Epithelial cell of prostate (primary cell): ENCODE measurements around the gene C3orf62.
A peak's percentile ranks its signal among the peaks of the same experiment; 100 is the strongest.
"Not testable (repeated sequence)": the region's sequence is repeated elsewhere in the genome, so short reads cannot be mapped to it uniquely, and the experiment has no call there.

ENCODE experiments used
- DNase-seq: peaks from one replicate; pipeline ENCODE4 v3.0.0-alpha.2; 2011; ENCODE audit warnings: low read depth, low spot score
- H3K27ac ChIP-seq: fragments of 450-650 bp; 2 replicates; pipeline ENCODE4 v1.5.1; 2017; ENCODE audit warnings: mild to moderate bottlenecking

C3orf62 gene

DNA sequence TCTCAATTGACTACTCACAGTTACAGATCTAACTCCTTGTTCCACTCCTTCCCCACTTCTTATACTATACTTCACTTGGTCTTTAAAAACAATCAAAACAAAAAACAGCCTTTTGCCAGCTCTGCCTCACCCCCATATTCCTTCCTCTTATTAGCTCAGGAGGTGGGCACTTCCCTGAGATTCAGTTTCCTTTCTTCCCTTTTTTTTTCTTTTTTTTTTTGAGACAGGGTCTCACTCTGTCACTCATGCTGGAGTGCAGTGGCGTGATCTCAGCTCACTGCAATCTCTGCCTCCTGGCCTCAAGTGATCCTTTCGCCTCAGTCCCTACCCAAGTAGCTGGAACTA lies 6.9 kb downstream of the C3orf62 start:
- DNase-seq = no peak
- H3K27ac ChIP-seq = no peak overlapping the region

DNA sequence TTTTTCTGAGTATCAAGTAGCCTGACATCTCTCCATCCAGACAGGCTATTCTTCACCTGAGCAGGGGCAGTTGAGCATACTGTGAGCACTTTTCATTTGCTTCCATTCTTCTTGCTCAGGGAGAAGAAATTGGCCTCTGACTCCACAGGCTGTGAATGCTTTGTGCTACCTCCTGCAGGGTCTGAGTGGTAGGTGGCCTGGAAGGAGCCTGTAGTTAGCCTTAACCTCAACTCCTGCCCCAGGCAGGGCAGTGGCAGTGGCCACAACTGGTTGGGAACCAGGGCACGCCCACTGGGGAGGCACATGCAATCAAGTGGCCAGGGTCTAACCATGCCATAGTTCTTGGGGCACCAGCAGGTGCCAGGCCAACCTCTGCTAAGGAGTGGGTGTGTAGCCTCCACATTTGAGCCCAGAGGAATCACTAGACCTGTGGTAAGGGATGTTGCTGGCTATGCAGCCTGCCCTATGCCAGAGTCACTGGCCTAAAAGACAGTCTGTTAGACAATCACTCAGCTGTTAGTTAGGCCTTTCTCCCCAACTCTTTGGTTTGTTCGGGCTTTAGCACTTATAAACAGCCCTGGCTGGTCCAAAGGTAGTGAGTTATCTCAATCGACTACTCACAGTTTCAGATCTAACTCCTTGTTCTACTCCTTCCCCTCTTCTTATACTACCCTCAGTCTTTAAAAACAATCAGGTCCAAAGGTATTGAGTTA lies 7.4 kb downstream of the C3orf62 start:
- H3K27ac ChIP-seq = no peak overlapping the region
- DNase-seq = no peak

DNA sequence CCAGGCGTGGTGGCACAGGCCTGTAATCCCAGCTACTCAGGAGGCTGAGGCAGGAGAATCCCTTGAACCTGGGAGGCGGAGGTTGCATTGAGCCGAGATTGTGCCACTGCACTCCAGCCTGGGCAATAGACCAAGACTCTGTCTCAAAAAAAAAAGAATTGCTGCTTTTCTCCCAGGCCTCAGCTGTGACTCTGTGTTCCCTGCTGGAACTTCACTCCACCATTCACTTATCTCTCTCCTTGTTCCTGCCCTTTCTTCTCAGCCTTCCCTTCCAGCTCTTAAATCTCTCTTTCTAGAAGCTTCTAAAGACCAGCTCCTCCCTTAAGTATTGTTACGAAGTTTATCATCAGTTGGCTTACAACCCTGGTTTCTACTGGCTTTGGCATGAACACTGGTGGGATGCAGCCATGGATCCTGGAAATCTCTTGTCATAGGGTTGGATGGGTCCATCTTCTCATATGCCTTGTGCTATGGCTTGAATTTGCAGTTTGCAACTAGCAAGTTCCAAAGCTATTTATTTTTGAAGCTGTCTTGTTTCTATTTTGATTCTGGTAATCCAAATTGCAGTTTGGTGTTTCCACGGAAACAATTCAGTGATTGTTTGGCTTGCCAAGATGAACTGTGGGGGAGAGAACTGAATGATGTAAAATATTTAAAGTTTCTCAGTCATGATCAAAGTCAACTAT lies 10.5 kb downstream of the C3orf62 start:
- no peak for DNase-seq
- H3K27ac ChIP-seq = no peak overlapping the region

DNA sequence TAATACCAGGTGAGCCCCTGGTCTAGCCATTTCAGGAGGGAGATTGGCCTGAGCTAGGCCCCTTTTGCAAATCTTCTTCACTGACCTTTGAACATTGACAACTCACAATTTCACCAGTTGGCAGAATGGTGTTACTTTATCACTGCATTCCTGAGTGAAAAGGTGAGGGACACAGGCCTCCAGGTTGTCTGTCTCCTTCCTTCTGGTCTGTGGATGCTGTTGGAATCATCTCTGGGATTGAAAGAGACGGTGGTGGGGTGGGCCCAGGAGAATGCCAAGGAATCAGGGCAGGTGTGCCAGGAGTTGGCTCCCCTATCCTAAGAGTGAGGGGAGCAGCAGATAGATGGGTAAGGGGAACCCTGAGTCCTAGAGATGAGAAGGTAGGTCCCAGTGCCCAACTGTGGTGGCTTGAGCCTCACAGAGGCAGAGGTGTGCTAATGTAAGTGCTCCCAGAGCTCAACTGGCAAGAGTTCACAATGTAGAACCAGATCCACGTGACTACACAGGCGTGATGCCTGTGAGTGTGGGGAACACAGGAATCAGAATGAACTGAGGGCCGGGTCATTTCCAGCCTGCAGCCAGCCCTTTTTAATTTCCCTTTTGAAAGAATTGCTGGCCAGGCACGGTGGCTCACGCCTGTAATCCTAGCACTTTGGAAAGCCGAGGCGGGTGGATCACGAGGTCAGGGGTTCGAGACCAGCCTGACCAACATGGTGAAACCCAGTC lies 11.2 kb downstream of the C3orf62 start:
- no peak for DNase-seq
- H3K27ac ChIP-seq = no peak overlapping the region

DNA sequence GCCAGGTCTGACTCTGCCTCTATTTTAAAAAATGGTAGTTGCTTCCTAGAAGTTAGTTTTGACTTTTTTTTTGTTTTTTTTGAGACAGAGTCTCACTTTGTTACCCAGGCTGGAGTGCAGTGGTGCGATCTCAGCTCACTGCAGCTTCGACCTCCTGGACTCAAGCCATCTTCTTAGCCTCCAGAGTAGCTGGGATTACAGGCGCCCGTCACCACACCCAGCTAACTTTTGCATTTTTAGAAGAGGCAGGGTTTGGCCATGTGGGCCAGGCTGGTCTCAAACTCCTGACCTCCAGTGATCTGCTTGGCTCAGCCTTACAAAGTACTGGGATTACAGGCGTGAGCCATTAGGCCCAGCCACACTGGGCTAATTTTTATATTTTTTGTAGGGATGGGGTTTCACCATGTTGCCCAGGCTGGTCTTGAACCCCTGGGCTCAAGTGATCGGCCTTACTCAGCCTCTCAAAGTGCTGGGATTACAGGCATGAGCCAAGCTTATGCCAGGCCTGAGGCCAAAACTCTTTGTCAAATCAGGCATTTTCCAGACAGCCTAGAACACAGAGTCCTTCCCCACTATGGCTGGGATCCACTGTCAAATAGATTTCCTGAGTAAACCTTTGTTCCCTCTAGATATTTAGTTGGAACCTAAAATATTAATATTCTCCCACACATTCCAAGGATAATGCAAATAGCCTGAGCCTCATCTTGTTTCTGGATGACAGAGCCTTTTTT lies 13.7 kb downstream of the C3orf62 start:
- no peak overlapping the region for H3K27ac ChIP-seq
- DNase-seq = no peak

DNA sequence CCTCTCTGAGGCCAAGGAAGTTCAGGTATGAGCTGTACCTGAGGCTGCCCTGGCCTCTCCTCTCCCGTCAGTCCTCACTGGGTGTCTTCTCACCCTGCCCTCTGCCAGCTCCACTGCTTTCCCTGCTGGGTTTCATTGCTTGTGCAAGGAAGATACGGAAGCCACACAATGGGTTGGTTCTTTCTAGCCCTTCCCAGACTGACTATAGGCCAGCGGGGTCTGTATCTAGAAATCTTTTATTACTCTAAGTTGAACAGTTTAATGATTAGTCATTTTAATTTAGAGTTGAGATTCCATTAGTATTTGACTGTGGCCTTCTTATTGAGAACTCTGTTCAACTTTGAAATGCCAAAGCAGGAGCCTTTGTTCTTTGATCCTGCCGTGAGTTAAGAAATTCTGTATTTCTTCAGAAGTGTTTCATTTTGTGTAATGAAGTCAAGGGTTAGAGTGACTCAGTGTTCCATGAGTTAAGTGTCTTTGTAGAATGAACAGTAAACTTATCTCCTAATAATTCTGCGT lies 16.2 kb downstream of the C3orf62 start:
- DNase-seq = no peak
- no peak overlapping the region for H3K27ac ChIP-seq

DNA sequence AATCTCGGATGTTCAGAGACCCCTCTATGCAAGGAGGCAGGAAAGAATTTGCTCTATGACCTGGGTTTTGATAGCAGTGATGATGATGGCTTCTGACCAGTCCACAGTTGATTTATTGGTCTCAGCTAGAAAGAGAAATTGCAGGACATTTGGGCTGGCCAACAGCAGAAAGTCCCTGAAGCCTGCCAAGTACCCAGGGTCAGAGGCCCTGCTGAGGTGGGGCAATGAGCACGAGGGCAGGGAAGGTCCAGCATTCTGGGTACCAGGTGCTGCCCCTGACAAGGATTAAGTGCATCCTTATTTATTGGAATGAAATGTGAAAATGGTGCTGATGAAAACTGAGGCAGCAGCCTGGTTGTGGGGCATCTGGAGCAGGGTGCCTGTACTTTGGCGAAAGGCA lies 19.8 kb downstream of the C3orf62 start:
- H3K27ac ChIP-seq = no peak overlapping the region
- DNase-seq = no peak

DNA sequence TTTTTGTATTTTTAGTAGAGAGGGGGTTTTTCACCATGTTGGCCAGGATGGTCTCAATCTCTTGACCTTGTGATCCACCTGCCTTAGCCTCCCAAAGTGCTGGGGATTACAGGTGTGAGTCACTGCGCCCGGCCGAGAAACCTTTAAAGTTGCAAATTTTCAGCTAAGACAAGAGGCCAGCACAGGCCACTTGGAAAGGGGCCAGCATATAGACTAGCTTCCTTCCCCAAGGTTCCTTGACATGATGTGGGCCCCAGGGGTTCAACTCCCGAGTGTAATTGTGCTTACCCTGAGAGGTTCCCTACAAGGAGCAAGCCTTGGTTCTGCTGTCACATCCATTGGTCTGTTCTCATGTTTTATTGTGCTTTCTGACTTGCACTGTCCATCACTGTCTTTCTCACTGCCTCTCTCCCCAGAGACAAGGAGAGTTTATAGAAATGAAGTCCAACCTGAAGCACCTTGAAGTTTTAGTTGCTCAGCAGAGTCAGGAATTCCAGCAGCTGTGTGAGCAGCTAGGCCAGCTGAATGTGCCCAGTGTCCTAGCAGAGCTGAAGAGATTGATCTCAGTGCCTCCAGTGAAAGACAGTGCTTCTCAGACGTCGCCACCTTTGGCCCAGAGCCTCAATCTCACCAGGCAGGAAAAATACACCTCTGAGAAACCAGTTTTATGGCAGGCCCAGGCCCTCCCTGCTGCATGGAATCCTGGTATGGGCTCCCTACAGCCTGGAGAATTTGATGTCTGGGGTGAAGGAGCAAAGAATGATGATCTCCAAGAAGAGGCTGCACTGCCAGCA lies 21.1 kb downstream of the C3orf62 start:
- no peak for DNase-seq
- H3K27ac ChIP-seq = no peak overlapping the region

DNA sequence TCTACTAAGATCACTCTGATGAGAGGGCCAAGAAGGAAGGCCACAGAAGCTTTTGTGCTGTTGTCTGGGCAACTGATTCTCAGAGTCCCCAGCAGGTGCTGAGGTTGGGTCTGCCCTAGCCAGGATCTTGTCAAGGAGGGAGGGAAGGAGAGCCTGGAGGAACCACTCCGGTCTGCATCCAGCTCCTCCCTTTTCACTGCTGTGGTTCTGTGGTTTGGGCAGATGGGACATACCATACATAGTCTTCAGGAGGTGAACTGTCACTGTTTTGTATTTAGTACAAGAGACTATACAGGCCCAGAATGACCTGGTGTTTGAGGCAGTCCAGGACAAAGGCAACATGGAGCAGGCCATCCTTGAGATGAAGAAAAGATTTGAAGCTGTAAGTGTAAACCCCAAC lies 21.9 kb downstream of the C3orf62 start:
- no peak for DNase-seq
- H3K27ac ChIP-seq = no peak overlapping the region

DNA sequence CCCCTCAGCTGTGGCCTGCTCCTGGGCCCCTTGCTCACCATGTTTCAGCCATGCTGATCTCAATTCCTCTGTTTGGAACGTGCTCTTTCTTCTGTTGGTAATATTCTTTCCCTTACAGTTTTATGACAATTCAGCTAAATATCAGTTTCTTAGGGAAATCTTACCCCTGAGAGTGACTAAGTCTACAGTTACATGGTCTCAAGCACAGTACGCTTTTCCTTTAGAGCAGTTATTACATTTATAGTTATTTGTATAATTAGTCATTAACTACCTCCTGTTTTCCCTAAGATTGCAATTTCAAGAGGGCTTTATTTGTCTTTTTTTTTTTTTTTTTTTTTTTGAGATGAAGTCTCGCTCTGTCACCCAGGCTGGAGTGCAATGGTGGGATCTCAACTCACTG lies 23.5 kb downstream of the C3orf62 start:
- H3K27ac ChIP-seq = no peak overlapping the region
- DNase-seq = no peak

DNA sequence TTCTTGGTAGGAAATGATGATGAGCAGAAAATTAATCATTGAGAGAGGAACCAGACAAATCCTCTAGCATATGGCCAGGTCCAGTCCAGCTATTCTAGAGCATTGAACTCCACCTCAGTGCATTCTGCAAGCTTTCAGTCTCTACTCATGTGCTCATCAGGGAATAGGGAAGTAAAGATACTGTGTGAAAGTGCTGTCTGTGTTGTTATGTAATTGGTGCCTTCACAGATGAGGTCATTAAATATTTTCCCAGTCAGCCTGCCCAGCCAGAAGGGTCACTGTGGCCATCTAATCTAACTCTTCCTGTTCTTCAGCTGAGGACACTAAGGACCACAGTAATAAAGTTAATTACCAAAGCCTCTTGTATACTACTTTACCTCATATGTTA lies 28.2 kb downstream of the C3orf62 start:
- peak; percentile 22 for DNase-seq
- H3K27ac ChIP-seq = peak overlapping the region; percentile 23

DNA sequence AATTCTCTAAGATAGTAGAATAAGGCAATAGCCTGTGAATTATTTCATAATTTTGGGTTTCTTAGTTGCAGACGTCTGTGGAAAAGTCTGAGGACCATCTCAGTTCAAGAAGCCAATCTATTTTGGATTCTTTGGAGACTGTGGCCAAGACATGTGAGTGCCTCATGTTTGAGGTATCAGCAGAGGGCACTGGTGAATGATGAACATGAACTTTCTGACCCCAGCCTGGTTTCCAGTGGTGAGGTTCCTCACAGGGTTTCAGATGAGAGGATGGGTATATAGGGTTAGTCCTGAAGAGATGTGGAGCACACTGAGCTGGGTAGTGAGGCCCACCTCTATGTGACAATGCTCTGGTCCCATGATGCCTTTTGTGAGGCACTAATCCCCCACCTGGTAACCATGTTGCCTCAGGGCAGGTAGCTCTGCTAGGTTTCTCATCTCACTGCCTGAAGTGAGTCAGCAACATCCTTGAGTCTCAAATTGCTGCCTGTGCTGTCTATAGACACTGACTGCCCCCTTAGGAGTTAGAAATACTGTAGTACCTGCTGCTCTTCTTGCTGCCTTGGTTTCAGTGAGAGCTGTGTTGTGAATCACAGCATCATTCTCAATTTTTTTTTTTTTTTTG lies 32.3 kb downstream of the C3orf62 start:
- H3K27ac ChIP-seq = peak overlapping the region; percentile 13
- peak; percentile 83 for DNase-seq

DNA sequence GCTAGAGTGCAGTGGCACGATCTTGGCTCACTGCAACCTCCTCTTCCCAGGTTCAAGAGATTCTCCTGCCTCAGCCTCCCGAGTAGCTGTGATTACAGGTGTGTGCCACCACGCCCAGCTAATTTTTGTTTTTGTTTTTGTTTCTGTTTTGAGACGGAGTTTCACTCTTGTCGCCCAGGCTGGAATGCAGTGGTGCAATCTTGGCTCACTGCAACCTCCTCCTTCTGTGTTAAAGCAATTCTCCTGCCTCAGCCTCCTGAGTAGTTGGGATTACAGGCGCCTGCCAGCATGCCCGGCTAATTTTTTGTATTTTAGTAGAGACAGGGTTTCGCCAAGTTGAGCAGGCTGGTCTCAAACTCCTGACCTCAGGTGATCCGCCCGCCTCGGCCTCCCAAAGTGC lies 36.9 kb downstream of the C3orf62 start:
- not testable (repeated sequence) for DNase-seq, H3K27ac ChIP-seq

DNA sequence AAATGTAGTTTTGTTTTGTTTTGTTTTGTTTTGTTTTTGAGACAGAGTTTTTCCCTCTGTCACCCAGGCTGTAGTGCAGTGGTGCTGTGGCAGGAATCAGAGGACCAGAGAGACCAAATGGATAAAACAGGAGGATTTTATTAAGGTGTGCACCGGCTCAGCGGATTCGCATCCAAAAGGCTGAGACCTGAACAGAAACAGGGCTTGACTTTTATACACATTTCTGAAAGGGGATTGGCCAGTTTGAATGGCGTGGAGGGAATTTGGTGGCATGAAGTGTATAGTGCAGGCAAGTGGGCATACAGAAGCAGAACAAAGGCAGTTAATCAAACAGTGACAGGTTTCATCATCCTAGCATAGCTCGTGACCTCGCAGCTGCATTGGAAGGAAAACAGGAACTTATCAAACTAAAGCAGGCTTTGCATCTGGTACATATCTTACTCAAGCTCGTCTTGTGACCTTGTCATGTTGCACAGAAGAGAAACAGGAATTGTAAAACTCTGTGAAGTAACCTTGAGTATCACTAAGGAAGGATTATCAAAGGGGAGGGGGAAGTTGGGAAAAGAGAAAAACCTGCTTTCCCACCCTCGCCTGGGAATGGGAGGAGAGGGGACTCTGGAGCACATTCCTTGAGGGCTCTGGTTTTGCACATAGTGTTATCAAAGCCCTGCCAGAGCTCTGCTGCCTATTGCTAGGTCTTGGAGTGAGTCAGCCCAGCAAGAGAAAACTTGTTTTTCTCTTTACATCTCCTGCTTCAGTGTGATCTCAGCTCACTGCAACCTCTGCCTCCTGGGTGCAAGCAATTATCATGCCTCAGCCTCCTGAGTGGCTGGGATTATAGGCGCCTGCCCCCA lies 38.5 kb downstream of the C3orf62 start:
- peak; percentile 81 for DNase-seq
- peak overlapping the region; percentile 94 for H3K27ac ChIP-seq

DNA sequence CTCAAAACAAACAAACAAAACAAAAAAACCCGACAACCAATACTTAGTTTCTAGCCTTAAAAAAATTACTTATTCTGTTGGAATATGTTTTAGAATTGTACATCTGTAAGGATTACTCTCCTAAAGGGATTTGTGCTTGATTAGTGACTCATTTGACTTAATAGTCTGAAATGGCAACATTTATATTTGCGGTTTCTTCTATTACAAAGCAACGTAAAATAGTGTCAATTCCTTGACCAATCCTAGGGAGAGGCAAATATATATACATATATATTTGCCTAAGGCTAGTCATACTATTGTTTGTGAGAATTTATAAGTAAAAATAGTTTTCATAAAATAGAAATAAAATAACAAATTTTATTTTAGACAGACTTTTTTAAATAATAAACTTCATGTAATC lies 39.7 kb downstream of the C3orf62 start:
- no peak for DNase-seq
- peak overlapping the region; percentile 94 for H3K27ac ChIP-seq

DNA sequence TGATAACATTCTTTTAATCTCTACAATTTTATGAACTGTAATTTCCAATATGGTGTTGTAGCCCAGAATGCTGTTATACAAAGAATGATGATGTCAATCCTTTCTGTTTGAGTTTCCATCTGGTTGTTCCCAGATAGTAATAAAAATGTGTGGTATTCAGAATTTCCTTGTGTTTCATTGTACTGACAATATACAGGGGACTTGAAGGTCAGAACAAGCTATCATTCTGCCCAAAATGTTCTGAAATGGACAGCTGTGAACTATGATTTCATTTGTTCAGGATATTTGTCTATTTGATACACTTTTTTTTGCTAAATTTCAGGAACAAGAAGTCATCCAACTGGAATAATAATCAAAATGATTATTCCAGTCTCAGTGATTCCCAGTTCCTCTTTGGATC lies 40.8 kb downstream of the C3orf62 start:
- no peak overlapping the region for H3K27ac ChIP-seq
- DNase-seq = no peak

DNA sequence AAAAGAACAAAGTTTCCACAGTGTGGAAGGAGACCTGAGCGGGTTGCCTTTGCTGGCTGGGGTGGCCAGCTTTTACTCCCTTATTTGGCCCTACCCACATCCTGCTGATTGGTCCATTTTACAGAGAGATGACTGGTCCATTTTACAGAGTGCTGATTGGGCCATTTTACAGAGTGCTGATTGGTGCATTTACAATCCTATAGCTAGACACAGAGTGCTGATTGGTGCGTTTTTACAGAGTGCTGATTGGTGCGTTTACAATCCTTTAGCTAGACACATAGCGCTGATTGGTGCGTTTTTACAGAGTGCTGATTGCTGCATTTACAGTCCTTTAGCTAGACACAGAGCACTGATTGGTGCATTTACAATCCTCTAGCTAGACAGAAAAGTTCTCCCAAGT lies 48.2 kb downstream of the C3orf62 start:
- H3K27ac ChIP-seq, DNase-seq: not testable (repeated sequence)

DNA sequence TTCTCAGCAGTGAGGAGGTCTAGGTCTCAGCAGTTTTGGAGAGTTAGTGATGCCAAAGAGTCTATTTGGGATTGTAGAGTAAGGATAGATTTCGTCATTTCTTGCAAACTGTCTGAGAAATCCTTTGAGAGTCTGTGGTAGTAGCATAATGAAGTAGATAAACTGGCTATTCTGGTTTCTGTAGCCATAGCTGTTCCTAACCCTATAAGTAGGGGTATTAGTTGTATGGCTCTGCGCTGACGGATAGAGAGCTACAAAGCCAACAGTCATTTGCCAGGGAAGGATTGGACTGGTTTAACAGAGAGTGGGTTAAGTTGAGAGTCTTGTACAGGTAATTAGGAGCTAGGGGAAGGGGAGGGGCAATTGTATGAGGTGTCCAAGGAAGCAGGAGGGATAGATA lies 55.0 kb downstream of the C3orf62 start:
- H3K27ac ChIP-seq = peak overlapping the region; percentile 54
- peak; percentile 59 for DNase-seq
